Neural crest cell (in vitro differentiated cells): ENCODE data around the gene CDH5. TPM values are rescaled to one million over a fixed set of nuclear protein-coding genes. Genes with fewer than 3 reads are reported as not detected.

Source experiments
- DNase-seq: peaks from one replicate; pipeline ENCODE4 v3.0.0; 2021; ENCODE audit warnings: low read depth, mixed read lengths, low spot score
- H3K27ac Mint-ChIP-seq: one replicate; pipeline ENCODE4 v1.8.0; 2021; ENCODE audit warnings: mild to moderate bottlenecking, mixed read lengths; ENCODE audit not compliant: unreplicated experiment
- H3K27me3 Mint-ChIP-seq: 2 replicates; pipeline ENCODE4 v1.8.0; 2021; ENCODE audit warnings: low read depth, mild to moderate bottlenecking, mixed read lengths
- H3K36me3 Mint-ChIP-seq: 2 replicates; pipeline ENCODE4 v1.8.0; 2021; ENCODE audit warnings: low read depth, mild to moderate bottlenecking, mixed read lengths
- H3K4me1 Mint-ChIP-seq: 2 replicates; pipeline ENCODE4 v1.8.0; 2021; ENCODE audit warnings: mixed read lengths
- H3K4me3 Mint-ChIP-seq: one replicate; pipeline ENCODE4 v1.8.0; 2021; ENCODE audit warnings: mild to moderate bottlenecking, mixed read lengths
- H3K9me3 Mint-ChIP-seq: 2 replicates; pipeline ENCODE4 v1.8.0; 2021; ENCODE audit warnings: mixed read lengths
- total RNA-seq: library from RNA; stranded (reverse); gene quantifications from 2 replicates; pipeline ENCODE4 v1.2.1, GENCODE V29; 2021
- TF ChIP-seq, protein P1 (sequence below): fragments of 200-600 bp; sonication (generic); conservative IDR thresholded peaks from 2 replicates; pipeline ENCODE4 v1.5.0; 2021; ENCODE audit warnings: antibody characterized with exemption, mild to moderate bottlenecking

CDH5 gene
- total RNA-seq, 1 donor from 2014 or later: 0.56 TPM

- H3K9me3 Mint-ChIP-seq: peaks cover 10% of the 10 kb centered on the region
- no peak overlapping the region for H3K27ac Mint-ChIP-seq
- peaks cover 5% of the 10 kb centered on the region for H3K36me3 Mint-ChIP-seq
- no peak for DNase-seq
- H3K4me3 Mint-ChIP-seq: no peak overlapping the region
- H3K4me1 Mint-ChIP-seq: peaks cover 13% of the 10 kb centered on the region
- no peaks in the 10 kb centered on the region for H3K27me3 Mint-ChIP-seq
- TF ChIP-seq, protein P1, sequence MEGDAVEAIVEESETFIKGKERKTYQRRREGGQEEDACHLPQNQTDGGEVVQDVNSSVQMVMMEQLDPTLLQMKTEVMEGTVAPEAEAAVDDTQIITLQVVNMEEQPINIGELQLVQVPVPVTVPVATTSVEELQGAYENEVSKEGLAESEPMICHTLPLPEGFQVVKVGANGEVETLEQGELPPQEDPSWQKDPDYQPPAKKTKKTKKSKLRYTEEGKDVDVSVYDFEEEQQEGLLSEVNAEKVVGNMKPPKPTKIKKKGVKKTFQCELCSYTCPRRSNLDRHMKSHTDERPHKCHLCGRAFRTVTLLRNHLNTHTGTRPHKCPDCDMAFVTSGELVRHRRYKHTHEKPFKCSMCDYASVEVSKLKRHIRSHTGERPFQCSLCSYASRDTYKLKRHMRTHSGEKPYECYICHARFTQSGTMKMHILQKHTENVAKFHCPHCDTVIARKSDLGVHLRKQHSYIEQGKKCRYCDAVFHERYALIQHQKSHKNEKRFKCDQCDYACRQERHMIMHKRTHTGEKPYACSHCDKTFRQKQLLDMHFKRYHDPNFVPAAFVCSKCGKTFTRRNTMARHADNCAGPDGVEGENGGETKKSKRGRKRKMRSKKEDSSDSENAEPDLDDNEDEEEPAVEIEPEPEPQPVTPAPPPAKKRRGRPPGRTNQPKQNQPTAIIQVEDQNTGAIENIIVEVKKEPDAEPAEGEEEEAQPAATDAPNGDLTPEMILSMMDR: no peak
Observed at GRCh38 chr16:66380421-66380820, 13.9 kb downstream of the CDH5 start.

DNA sequence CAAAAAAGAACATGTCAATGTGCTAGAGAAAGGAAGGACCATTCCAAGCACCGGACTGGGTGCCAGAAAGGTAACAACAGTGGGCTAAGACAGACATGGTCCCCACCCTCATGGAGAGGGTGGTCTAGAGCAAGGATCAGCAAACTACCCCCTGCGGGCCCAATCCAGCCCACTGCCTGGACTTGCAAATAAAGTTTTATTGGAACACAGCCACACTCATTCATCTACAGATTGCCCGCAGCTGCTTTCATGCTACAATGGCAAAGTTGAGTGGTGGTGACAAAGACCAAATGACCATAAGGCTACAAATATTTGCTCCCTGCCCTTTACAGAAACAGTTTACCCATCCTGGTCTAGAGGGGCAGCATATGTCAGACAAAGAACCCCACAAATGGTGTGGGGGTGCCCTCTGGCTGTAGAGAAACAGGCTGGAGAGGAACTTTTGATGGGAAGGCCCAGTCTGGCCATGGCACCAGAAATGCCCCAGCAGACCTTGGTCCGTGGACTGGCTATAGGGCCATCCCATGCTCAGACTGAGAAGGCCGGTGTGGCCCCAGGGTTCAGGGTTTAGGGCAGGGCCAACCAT, 15.2 kb downstream of the CDH5 start:
- Mint-ChIP-seq H3K36me3 (peaks cover 5% of the 10 kb centered on the region), H3K4me1 (peaks cover 9% of the 10 kb centered on the region), H3K4me3 (no peak overlapping the region), H3K27ac (no peak overlapping the region), H3K27me3 (no peaks in the 10 kb centered on the region), H3K9me3 (peaks cover 10% of the 10 kb centered on the region)
- DNase-seq: no peak
- TF ChIP-seq, protein P1: no peak

DNA sequence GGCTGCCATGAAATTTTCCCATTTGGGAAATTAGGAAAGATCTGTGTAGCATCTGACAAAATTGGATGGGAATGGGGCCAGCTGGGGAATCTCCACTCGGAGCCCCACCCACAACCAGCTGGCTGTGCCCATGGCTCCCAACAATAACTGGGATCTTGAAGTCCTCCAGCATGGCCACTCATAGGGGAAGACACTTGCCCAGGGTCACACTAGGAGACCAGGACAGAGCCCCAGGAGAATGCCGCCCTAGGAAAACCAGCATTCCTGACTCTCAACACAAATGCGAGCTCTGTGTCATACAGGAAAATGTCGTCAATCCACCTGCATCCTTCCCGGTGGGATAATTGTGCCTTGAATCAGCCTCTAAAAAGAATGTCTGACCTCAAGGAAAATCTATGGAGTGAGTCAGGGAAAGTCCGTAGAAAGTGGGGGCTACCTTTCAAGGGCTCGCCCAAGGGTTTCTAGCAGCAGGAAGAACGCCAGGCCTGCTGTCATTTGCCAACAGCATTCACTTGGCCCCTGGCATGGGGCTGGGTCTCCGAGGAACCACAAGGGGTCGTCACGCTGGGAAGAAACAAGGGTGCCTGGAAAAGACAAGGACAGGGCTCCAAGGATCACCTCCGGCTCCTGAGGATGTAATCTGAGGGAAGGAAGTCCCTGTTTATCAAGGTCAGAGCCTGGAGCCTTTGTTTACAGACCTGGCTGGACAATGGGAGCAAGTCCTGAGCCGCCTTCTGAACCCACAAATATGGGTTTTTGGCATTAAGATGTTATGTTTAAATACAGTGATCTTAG, 15.9 kb downstream of the CDH5 start:
- Mint-ChIP-seq H3K9me3 (peaks cover 10% of the 10 kb centered on the region), H3K4me1 (peaks cover 5% of the 10 kb centered on the region), H3K27ac (peak overlapping the region; percentile 27), H3K36me3 (peaks cover 5% of the 10 kb centered on the region), H3K27me3 (no peaks in the 10 kb centered on the region), H3K4me3 (no peak overlapping the region)
- no peak for DNase-seq
- TF ChIP-seq, protein P1: no peak

- Mint-ChIP-seq H3K27me3 (no peaks in the 10 kb centered on the region), H3K4me3 (no peak overlapping the region), H3K9me3 (peaks cover 10% of the 10 kb centered on the region), H3K4me1 (peaks cover 5% of the 10 kb centered on the region), H3K36me3 (peaks cover 5% of the 10 kb centered on the region), H3K27ac (no peak overlapping the region)
- no peak for DNase-seq
- TF ChIP-seq, protein P1: no peak
Observed at GRCh38 chr16:66382966-66383299, 16.4 kb downstream of the CDH5 start.

- peaks cover 10% of the 10 kb centered on the region for H3K9me3 Mint-ChIP-seq
- peaks cover 4% of the 10 kb centered on the region for H3K4me1 Mint-ChIP-seq
- no peak overlapping the region for H3K4me3 Mint-ChIP-seq
- no peaks in the 10 kb centered on the region for H3K27me3 Mint-ChIP-seq
- peaks cover 5% of the 10 kb centered on the region for H3K36me3 Mint-ChIP-seq
- H3K27ac Mint-ChIP-seq: no peak overlapping the region
- TF ChIP-seq, protein P1: no peak
- no peak for DNase-seq
Observed at GRCh38 chr16:66383551-66383950, 17.1 kb downstream of the CDH5 start.
